VCaP (cell line): ENCODE results near the gene CDS1.
"Not testable (repeated sequence)": the region's sequence is repeated elsewhere in the genome, so short reads cannot be mapped to it uniquely, and the experiment has no call there.

ENCODE experiments used
- H3K27ac ChIP-seq: fragments of 450-650 bp; 2 replicates; pipeline ENCODE4 v1.5.1; 2017
- CTCF ChIP-seq: fragments of 450-650 bp; conservative IDR thresholded peaks from 2 replicates; pipeline ENCODE4 v1.5.1; 2017; ENCODE audit warnings: mild to moderate bottlenecking, moderate library complexity

CDS1 gene

GRCh38 chr4:84660606-84661005 lies 77.7 kb downstream of the CDS1 start:
- no peak overlapping the region for H3K27ac ChIP-seq
- TF ChIP-seq CTCF: no peak

- no peak overlapping the region for H3K27ac ChIP-seq
- TF ChIP-seq CTCF: no peak
Observed at GRCh38 chr4:84661191-84661939, 78.4 kb downstream of the CDS1 start.

GRCh38 chr4:84664767-84665166 lies 81.8 kb downstream of the CDS1 start:
- not testable (repeated sequence) for H3K27ac ChIP-seq

- no peak for TF ChIP-seq CTCF
Observed at GRCh38 chr4:84666439-84666838, 83.5 kb downstream of the CDS1 start.

GRCh38 chr4:84669201-84669600 lies 86.3 kb downstream of the CDS1 start:
- H3K27ac ChIP-seq: no peak overlapping the region
- TF ChIP-seq CTCF: no peak

More at GRCh38 chr4:84666439-84666838, 83.5 kb downstream of the CDS1 start:
- H3K27ac ChIP-seq: no peak overlapping the region

GRCh38 chr4:84672177-84672576 lies 89.2 kb downstream of the CDS1 start:
- no peak for TF ChIP-seq CTCF
- H3K27ac ChIP-seq: no peak overlapping the region

- H3K27ac ChIP-seq: no peak overlapping the region
Observed at GRCh38 chr4:84673475-84674240, 90.7 kb downstream of the CDS1 start.

More at GRCh38 chr4:84673475-84674240, 90.7 kb downstream of the CDS1 start:
- TF ChIP-seq CTCF: no peak
